Measurements from ENCODE around the gene LRRN2.

DNA sequence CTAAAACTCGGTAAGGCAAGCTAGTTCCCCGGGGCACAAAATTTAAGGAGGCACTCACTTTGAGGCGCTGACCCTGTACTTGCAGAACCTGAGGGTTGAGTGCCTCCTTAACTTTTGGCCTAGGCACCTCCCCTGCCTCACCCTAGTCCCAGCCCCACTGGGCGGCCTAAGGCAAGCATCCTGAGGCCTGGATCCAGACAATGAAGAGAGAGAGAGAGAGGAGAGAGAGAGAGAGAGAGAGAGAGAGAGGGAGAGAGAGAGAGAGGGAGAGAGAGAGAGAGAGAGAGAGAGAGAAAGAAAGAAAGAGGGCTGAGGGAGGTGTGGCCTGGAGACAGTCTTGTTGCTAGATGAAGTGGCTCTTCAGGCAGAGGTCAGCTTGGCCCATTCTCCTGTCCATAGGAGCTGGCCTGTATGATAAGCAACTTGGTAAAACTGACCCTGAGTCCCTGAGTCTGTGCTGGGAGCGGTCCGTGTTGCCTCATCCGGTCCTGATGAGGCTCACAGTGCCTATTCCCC lies 7.4 kb upstream of the LRRN2 start:
- TF ChIP-seq RXRA (IDR thresholded peaks at IDR 0.05; ENCODE audit: borderline replicate concordance, low read depth) = no peak
- no peak for TF ChIP-seq CHD2 (IDR thresholded peaks at IDR 0.05; ENCODE audit: low read length, partially characterized antibody)
- TF ChIP-seq EZH2phosphoT487 (IDR thresholded peaks at IDR 0.05; ENCODE audit: borderline replicate concordance, low read depth) = no peak
- TF ChIP-seq RAD21 (IDR thresholded peaks at IDR 0.05; ENCODE audit: low read length) = no peak
